WERI-Rb-1 (cell line): ENCODE measurements around the gene ZNF319.
"Not testable (repeated sequence)": the region's sequence is repeated elsewhere in the genome, so short reads cannot be mapped to it uniquely, and the experiment has no call there.

Source experiments
- DNase-seq: peaks from one replicate; pipeline ENCODE4 v3.0.0-alpha.2; 2020
- H3K27ac ChIP-seq: fragments of 250-450 bp; sonication (Bioruptor Pico); 2 replicates; pipeline ENCODE4 v1.5.1; 2020; ENCODE audit warnings: mild to moderate bottlenecking, moderate library complexity
- H3K27me3 ChIP-seq: fragments of 250-450 bp; sonication (Bioruptor Pico); 2 replicates; pipeline ENCODE4 v1.5.1; 2021; ENCODE audit warnings: mild to moderate bottlenecking, low read depth, moderate library complexity; ENCODE audit not compliant: insufficient read depth, severe bottlenecking
- H3K36me3 ChIP-seq: fragments of 250-450 bp; sonication (Bioruptor Pico); 2 replicates; pipeline ENCODE4 v1.5.1; 2020; ENCODE audit warnings: mild to moderate bottlenecking, moderate library complexity
- H3K4me3 ChIP-seq: 2 replicates; pipeline ENCODE4 v1.5.1; 2011; ENCODE audit warnings: low read depth, mild to moderate bottlenecking, control low read depth, low read length
- H3K9me3 ChIP-seq: fragments of 250-450 bp; sonication (Bioruptor Pico); 2 replicates; pipeline ENCODE4 v1.5.1; 2021; ENCODE audit warnings: mild to moderate bottlenecking, moderate library complexity; ENCODE audit not compliant: severe bottlenecking
- CTCF ChIP-seq: IDR thresholded peaks from 2 replicates; pipeline ENCODE4 v1.5.1; 2011; ENCODE audit warnings: low read depth, mild to moderate bottlenecking, control low read depth, inconsistent platforms, low read length

The ZNF319 gene

GRCh38 chr16:58012481-58012880 is 12.0 kb upstream of the ZNF319 start:
- Histone ChIP-seq H3K27ac (no peak overlapping the region), H3K4me3 (no peak overlapping the region), H3K9me3 (no peaks in the 10 kb centered on the region), H3K27me3 (no peaks in the 10 kb centered on the region), H3K36me3 (peaks cover 16% of the 10 kb centered on the region)
- TF ChIP-seq CTCF = no peak
- no peak for DNase-seq

- Histone ChIP-seq H3K9me3 (no peaks in the 10 kb centered on the region), H3K36me3 (peaks cover 15% of the 10 kb centered on the region), H3K27ac (no peak overlapping the region), H3K4me3 (no peak overlapping the region), H3K27me3 (no peaks in the 10 kb centered on the region)
- no peak for TF ChIP-seq CTCF
- no peak for DNase-seq
Measured at GRCh38 chr16:58011652-58012051, 11.2 kb upstream of the ZNF319 start.

GRCh38 chr16:58010886-58011285 is 10.4 kb upstream of the ZNF319 start:
- TF ChIP-seq CTCF = no peak
- DNase-seq = no peak
- Histone ChIP-seq H3K4me3 (no peak overlapping the region), H3K27ac (no peak overlapping the region), H3K9me3 (no peaks in the 10 kb centered on the region), H3K36me3 (peaks cover 15% of the 10 kb centered on the region), H3K27me3 (no peaks in the 10 kb centered on the region)

- DNase-seq = no peak
- H3K36me3 ChIP-seq = peaks cover 15% of the 10 kb centered on the region
- no peak for TF ChIP-seq CTCF
- H3K4me3 ChIP-seq = no peak overlapping the region
- H3K27ac ChIP-seq = no peak overlapping the region
- H3K9me3 ChIP-seq = no peaks in the 10 kb centered on the region
- H3K27me3 ChIP-seq = no peaks in the 10 kb centered on the region
Measured at GRCh38 chr16:58009856-58010416, 9.5 kb upstream of the ZNF319 start.

- H3K27me3 ChIP-seq, H3K4me3 ChIP-seq, H3K27ac ChIP-seq, DNase-seq, H3K9me3 ChIP-seq: not testable (repeated sequence)
- peaks cover 11% of the 10 kb centered on the region for H3K36me3 ChIP-seq
Measured at GRCh38 chr16:58004736-58005135, 4.3 kb upstream of the ZNF319 start.

- no peak overlapping the region for H3K4me3 ChIP-seq
- H3K9me3 ChIP-seq = no peaks in the 10 kb centered on the region
- no peak overlapping the region for H3K27ac ChIP-seq
- TF ChIP-seq CTCF = no peak
- no peak for DNase-seq
- peaks cover 11% of the 10 kb centered on the region for H3K36me3 ChIP-seq
- H3K27me3 ChIP-seq = no peaks in the 10 kb centered on the region
Measured at GRCh38 chr16:58002936-58003335, 2.5 kb upstream of the ZNF319 start.
